SU-DHL-6 (cell line): ENCODE data around the gene ONECUT1.

Source experiments
- EZH2phosphoT487 ChIP-seq: fragments of 200-600 bp; sonication (generic), shearing (Covaris generic); conservative IDR thresholded peaks from 2 replicates; pipeline ENCODE4 v1.6.1; 2018; ENCODE audit warnings: mild to moderate bottlenecking, antibody characterized with exemption, low read length, moderate library complexity, mixed read lengths
- TF ChIP-seq, protein P1 (sequence below): fragments of 200-600 bp; sonication (generic); IDR thresholded peaks from one replicate; pipeline ENCODE4 v1.5.1; 2017; ENCODE audit warnings: antibody characterized with exemption, mild to moderate bottlenecking, low read length, moderate library complexity; ENCODE audit not compliant: insufficient read depth, poor library complexity, severe bottlenecking

- TF ChIP-seq, protein P1, sequence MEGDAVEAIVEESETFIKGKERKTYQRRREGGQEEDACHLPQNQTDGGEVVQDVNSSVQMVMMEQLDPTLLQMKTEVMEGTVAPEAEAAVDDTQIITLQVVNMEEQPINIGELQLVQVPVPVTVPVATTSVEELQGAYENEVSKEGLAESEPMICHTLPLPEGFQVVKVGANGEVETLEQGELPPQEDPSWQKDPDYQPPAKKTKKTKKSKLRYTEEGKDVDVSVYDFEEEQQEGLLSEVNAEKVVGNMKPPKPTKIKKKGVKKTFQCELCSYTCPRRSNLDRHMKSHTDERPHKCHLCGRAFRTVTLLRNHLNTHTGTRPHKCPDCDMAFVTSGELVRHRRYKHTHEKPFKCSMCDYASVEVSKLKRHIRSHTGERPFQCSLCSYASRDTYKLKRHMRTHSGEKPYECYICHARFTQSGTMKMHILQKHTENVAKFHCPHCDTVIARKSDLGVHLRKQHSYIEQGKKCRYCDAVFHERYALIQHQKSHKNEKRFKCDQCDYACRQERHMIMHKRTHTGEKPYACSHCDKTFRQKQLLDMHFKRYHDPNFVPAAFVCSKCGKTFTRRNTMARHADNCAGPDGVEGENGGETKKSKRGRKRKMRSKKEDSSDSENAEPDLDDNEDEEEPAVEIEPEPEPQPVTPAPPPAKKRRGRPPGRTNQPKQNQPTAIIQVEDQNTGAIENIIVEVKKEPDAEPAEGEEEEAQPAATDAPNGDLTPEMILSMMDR = no peak
- TF ChIP-seq EZH2phosphoT487 = no peak
Measured at GRCh38 chr15:52801748-52802085, 11.6 kb upstream of the ONECUT1 start.
